K562 (cell line): ENCODE data around the gene CUL3. TPM values are rescaled to one million over a fixed set of nuclear protein-coding genes. Genes with fewer than 3 reads are reported as not detected.

Experiments used
- ATAC-seq: fragments of 200-7000 bp; cut with Tn5 transposase; 3 replicates; pipeline ENCODE4 v1.9.1; 2020; ENCODE audit warnings: moderate library complexity
- BruUV-seq: library from RNA; stranded (reverse); fragments of 400-500 nt; replicated peaks from 2 replicates; lab custom pipeline; 2021; lab: Mats Ljungman, UMichigan
- CTCF ChIA-PET: fragments of 300-600 bp; formaldehyde crosslinking; extraction: SDS; loops from one replicate; lab custom pipeline; 2021; ENCODE audit warnings: low intra/inter-chr PET ratio; lab: Yijun Ruan, JAX
- POLR2A ChIA-PET: fragments of 300-600, 350-650 bp; sonication (Branson Sonifier 250); formaldehyde crosslinking; extraction: SDS; loops from one replicate; lab custom pipeline; 2021; ENCODE audit warnings: antibody characterized with exemption, inconsistent platforms; lab: Yijun Ruan, JAX
- DNase-seq, 4 experiments: peaks; one replicate each; pipeline versions ENCODE4 v3.0.0 to v3.0.0-alpha.2; 2011 to 2018; ENCODE audit warnings: low spot score in 3 of 4, mixed read lengths in 3 of 4; ENCODE audit errors: extremely low read depth in 1 of 4
- FAIRE-seq: peaks from 2 replicates; lab custom pipeline; 2011; peaks lifted over from hg19 to GRCh38; lab: Jason Lieb, UNC
- H2AFZ ChIP-seq: 2 replicates; pipeline ENCODE4 v1.6.0; 2011; ENCODE audit warnings: low read depth, low read length, control low read depth, inconsistent platforms
- H3K27ac ChIP-seq: fragments of 200-600 bp; 3 replicates; pipeline ENCODE4 v1.8.0; 2011; ENCODE audit warnings: low read depth, mild to moderate bottlenecking, control low read depth, inconsistent platforms, low read length, moderate library complexity, mixed read lengths; ENCODE audit errors: extremely low read depth
- H3K27me3 ChIP-seq, 2 experiments: fragments of 300-600 bp in 1 of 2; 2 replicates in 1 of 2; 3 replicates in 1 of 2; pipeline versions ENCODE4 v1.6.0 to v1.8.0; 2011; ENCODE audit warnings: inconsistent platforms in 2 of 2, low read length in 2 of 2, mild to moderate bottlenecking in 1 of 2, mixed read lengths in 1 of 2, moderate library complexity in 1 of 2; ENCODE audit not compliant: control insufficient read depth in 2 of 2, insufficient read depth in 2 of 2
- H3K36me3 ChIP-seq: fragments of 300-600 bp; 3 replicates; pipeline ENCODE4 v1.8.0; 2011; ENCODE audit warnings: mild to moderate bottlenecking, low read length, inconsistent platforms; ENCODE audit not compliant: control insufficient read depth, insufficient read depth
- H3K4me1 ChIP-seq, 2 experiments: fragments of 200-600 bp in 1 of 2; replicated peaks in 1 of 2; 2 replicates in 1 of 2; 3 replicates in 1 of 2; pipeline versions ENCODE4 v1.5.1 to v1.8.0; 2011; ENCODE audit warnings: inconsistent platforms in 2 of 2, low read length in 2 of 2, mild to moderate bottlenecking in 1 of 2, mixed read lengths in 1 of 2, moderate library complexity in 1 of 2; ENCODE audit not compliant: control insufficient read depth in 2 of 2, insufficient read depth in 2 of 2
- H3K4me2 ChIP-seq: 2 replicates; pipeline ENCODE4 v1.6.1; 2011; ENCODE audit warnings: low read length, control low read depth, inconsistent platforms, mixed read lengths; ENCODE audit not compliant: insufficient read depth
- H3K4me3 ChIP-seq: fragments of 200-600 bp; sonication (generic), shearing (Covaris generic); 2 replicates; pipeline ENCODE4 v1.5.1; 2016; ENCODE audit warnings: control low read depth, inconsistent platforms
- H3K79me2 ChIP-seq: fragments of 200-600 bp; 3 replicates; pipeline ENCODE4 v1.8.0; 2011; ENCODE audit warnings: low read length, inconsistent platforms; ENCODE audit not compliant: control insufficient read depth, insufficient read depth
- H3K9ac ChIP-seq, 2 experiments: 2 replicates each; pipeline versions ENCODE4 v1.6.0 to v1.6.1; 2011; ENCODE audit warnings: low read depth in 2 of 2, low read length in 2 of 2, control low read depth in 1 of 2, inconsistent platforms in 1 of 2, mild to moderate bottlenecking in 1 of 2, mixed read lengths in 1 of 2; ENCODE audit not compliant: insufficient read depth in 1 of 2
- H3K9me1 ChIP-seq: one replicate; pipeline ENCODE4 v1.6.0; 2011; ENCODE audit warnings: inconsistent platforms, mild to moderate bottlenecking, low read length, moderate library complexity; ENCODE audit not compliant: control insufficient read depth, insufficient read depth
- H3K9me3 ChIP-seq: replicated peaks from 2 replicates; pipeline ENCODE4 v1.5.1; 2011; ENCODE audit warnings: low read depth, low read length, inconsistent platforms; ENCODE audit not compliant: control insufficient read depth, insufficient read depth
- H4K20me1 ChIP-seq: replicated peaks from 2 replicates; pipeline ENCODE4 v1.6.1; 2011; ENCODE audit warnings: low read length, inconsistent platforms, mixed read lengths; ENCODE audit not compliant: control insufficient read depth, insufficient read depth
- CBX2 ChIP-seq: fragments of 200-600 bp; sonication (generic); IDR thresholded peaks from one replicate; pipeline ENCODE4 v1.6.1; 2012; ENCODE audit warnings: mild to moderate bottlenecking, low read length, inconsistent platforms; ENCODE audit not compliant: insufficient read depth, poor library complexity, severe bottlenecking
- EGR1 ChIP-seq: fragments of 450-650 bp; conservative IDR thresholded peaks from 2 replicates; pipeline ENCODE4 v1.6.1; 2017; ENCODE audit warnings: mild to moderate bottlenecking
- GTF3C2 ChIP-seq: IDR thresholded peaks from 3 replicates; pipeline ENCODE4 v1.6.1; 2011; ENCODE audit warnings: borderline replicate concordance, mild to moderate bottlenecking, moderate library complexity; ENCODE audit not compliant: insufficient read length; ENCODE audit errors: extremely low read depth
- HOXB6 ChIP-seq: fragments of 250-450 bp; sonication (Bioruptor Pico); IDR thresholded peaks from 2 replicates; pipeline ENCODE4 v1.5.1; 2022; ENCODE audit warnings: mild to moderate bottlenecking, borderline replicate concordance
- IRF1 ChIP-seq: sonication (generic); formaldehyde crosslinking; IDR thresholded peaks from 2 replicates; pipeline ENCODE4 v1.8.0; 2022; ENCODE audit warnings: missing genetic modification reagents, mild to moderate bottlenecking, borderline replicate concordance
- WGBS: fragments of 100-300 bp; shearing (Covaris generic); methylation state at CpG from one replicate; pipeline ENCODE4 v1.1.6; 2016; ENCODE audit warnings: low coverage, mixed read lengths; ENCODE audit not compliant: insufficient coverage; ENCODE audit errors: missing lambda C conversion rate; 5-methylcytosine and 5-hydroxymethylcytosine counted together
- in situ Hi-C: fragments of 300-500 bp; cut with MboI; formaldehyde crosslinking; loops from 4 replicates; pipeline ENCODE4 v1.15.0; 2018; ENCODE audit warnings: inconsistent platforms, mixed read lengths
- intact Hi-C: fragments of 100-400 bp; cut with micrococcal nuclease; formaldehyde crosslinking; loops from 2 replicates; pipeline ENCODE4 v1.14.2; 2022
- polyA plus RNA-seq, 8 experiments: library from polyadenylated mRNA; depleted of rRNA in 4 of 8; stranded (reverse) in 5 of 8; unstranded in 3 of 8; fragments of >200 nt; fragmentation: Nextera tagmentation in 2 of 8; fragmentation: Illumina TruSeq in 1 of 8; extraction: Ambion mirVana in 2 of 8; extraction: Trizol in 1 of 8; gene quantifications; 2 replicates each; pipeline versions ENCODE4 v1.2.1 to v1.2.3, GENCODE V29; 2011 to 2014; ENCODE audit warnings: inconsistent platforms in 1 of 8, missing spikeins in 1 of 8
- total RNA-seq, 7 experiments: library from RNA; depleted of rRNA in 6 of 7; stranded (reverse); fragments of >200 nt in 6 of 7; fragmentation: Illumina TruSeq in 2 of 7; extraction: Trizol in 2 of 7; gene quantifications; 2 replicates each; pipeline versions ENCODE4 v1.2.1 to v1.2.3, GENCODE V29; 2011 to 2021; ENCODE audit warnings: low replicate concordance in 1 of 7

CUL3 gene
- total and polyA plus RNA-seq, 9 of the 15 experiments (the other 6 are each of a cell fraction or from before 2014, with no cell fraction given), result 31.5 to 71.9 (median 56.4) TPM

- no peak overlapping the region for H3K27ac ChIP-seq
- no peaks in the 10 kb centered on the region for H3K4me1 ChIP-seq
- H3K9ac ChIP-seq, result no peak overlapping the region
- H3K27me3 ChIP-seq, result no peaks in the 10 kb centered on the region
- H3K4me2 ChIP-seq, result no peak overlapping the region
- ATAC-seq, result no peak
- no peaks in the 10 kb centered on the region for H3K9me3 ChIP-seq
- intact Hi-C loops (no loop called here), in situ Hi-C loops (no loop called here)
- no peak for FAIRE-seq
- no TSS peak for BruUV-seq
- 100% methylated on average over 1 of the region's 1 CpG for WGBS
- peaks cover 41% of the 10 kb centered on the region; the same call in 2 of the 3 replicates for H3K36me3 ChIP-seq
- POLR2A ChIA-PET, result no interaction called here
- no peaks in the 10 kb centered on the region for H3K79me2 ChIP-seq
- H4K20me1 ChIP-seq, result no peaks in the 10 kb centered on the region
- H3K9me1 ChIP-seq, result no peaks in the 10 kb centered on the region
- TF ChIP-seq IRF1 (CRISPR knock-in tag) (no peak), CBX2 (no peak), GTF3C2 (no peak), HOXB6 (CRISPR knock-in tag) (no peak), EGR1 (no peak)
- CTCF ChIA-PET, result no interaction called here
- DNase-seq, result no peak
- H2AFZ ChIP-seq, result no peak overlapping the region
- no peak overlapping the region for H3K4me3 ChIP-seq
Measured at GRCh38 chr2:224507789-224508188, 77.4 kb downstream of the CUL3 start.
